ENCODE data around the gene CLIP4.

GRCh38 chr2:29209551-29209950, 94.3 kb downstream of the CLIP4 start:
- TF ChIP-seq CTCF (conservative IDR thresholded peaks at IDR 0.05 in 1 of 2, IDR thresholded peaks at IDR 0.05 in 1 of 2; ENCODE audit: extremely low read depth in 1 of 2, insufficient read depth in 1 of 2, low read depth in 1 of 2, low read length in 2 of 2) (no peak), EZH2 (IDR thresholded peaks at IDR 0.05; ENCODE audit: borderline replicate concordance, low read length) (no peak)
